ENCODE data around the gene TTC27. TPM values are rescaled to one million over a fixed set of nuclear protein-coding genes. Genes with fewer than 3 reads are reported as not detected.

Gene TTC27
- total RNA-seq, 1 donor from 2014 or later: 12.2 TPM

DNA sequence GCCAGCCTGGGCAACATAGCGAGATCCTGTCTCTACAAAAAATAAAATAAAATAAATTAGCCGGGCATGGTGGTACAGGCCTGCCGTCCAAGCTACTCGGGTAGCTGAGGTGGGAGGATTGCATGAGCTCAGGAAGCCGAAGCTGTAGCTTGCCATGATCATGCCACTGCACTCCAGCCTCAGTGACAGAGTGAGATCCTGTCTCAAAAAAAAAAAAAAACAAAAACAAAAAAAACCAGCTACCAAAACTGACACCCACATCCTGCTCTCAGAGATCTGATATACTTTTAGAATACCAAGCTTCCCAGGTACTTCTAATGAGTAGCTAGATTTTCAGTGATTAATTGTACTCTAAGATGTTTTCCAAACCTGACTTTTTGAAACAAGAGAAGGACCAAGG, 74.0 kb downstream of the TTC27 start:
- peaks cover 18% of the 10 kb centered on the region for H3K36me3 ChIP-seq
- H3K4me3 ChIP-seq: no peak overlapping the region
- no peaks in the 10 kb centered on the region for H3K9me3 ChIP-seq
- no peak overlapping the region for H3K27ac ChIP-seq
- no peaks in the 10 kb centered on the region for H3K27me3 ChIP-seq (ENCODE audit: low read depth)
- DNase-seq (no peak), ATAC-seq (no peak)
- TF ChIP-seq, protein P1, sequence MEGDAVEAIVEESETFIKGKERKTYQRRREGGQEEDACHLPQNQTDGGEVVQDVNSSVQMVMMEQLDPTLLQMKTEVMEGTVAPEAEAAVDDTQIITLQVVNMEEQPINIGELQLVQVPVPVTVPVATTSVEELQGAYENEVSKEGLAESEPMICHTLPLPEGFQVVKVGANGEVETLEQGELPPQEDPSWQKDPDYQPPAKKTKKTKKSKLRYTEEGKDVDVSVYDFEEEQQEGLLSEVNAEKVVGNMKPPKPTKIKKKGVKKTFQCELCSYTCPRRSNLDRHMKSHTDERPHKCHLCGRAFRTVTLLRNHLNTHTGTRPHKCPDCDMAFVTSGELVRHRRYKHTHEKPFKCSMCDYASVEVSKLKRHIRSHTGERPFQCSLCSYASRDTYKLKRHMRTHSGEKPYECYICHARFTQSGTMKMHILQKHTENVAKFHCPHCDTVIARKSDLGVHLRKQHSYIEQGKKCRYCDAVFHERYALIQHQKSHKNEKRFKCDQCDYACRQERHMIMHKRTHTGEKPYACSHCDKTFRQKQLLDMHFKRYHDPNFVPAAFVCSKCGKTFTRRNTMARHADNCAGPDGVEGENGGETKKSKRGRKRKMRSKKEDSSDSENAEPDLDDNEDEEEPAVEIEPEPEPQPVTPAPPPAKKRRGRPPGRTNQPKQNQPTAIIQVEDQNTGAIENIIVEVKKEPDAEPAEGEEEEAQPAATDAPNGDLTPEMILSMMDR (IDR thresholded peaks at IDR 0.05): no peak
- intact Hi-C loops (cut with DNase I): no loop called here
- H3K4me1 ChIP-seq: no peaks in the 10 kb centered on the region

DNA sequence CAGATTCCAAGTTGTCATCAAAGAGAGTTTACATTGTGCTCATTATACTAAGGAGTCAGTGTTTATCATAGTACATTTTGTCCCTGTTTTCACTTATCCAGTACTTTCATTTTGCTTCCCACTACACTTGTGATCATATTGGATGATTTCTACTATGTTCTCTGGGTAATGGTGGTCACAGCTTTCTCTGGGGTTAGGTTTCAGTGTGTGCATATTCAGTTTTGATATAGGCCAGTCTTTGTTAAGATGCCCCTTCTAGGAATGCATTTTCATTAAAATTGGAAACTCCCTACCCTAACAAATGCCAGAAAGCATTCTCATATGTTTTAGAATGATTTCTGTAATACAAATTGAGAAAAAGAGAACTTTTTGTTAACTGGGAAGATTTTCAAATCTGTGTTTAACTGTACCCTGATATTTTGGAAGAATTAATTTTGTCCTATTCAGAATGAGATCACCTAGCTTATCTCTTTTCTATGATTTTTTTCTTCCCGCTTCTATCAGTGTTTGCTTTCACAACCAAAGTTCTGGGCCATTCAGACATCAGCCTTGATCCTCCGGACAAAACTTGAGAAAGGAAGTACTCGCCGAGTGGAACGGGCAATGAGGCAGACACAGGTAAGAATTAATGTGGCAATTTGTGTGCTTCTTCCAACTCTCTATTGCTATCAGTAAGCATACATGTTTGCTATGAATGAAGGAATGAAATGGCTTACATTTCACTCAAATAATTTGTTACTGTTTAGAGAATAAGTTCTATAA, 74.6 kb downstream of the TTC27 start:
- intact Hi-C loops (cut with DNase I): no loop called here
- Histone ChIP-seq H3K27me3 (ENCODE audit: low read depth) (no peaks in the 10 kb centered on the region), H3K27ac (no peak overlapping the region), H3K9me3 (no peaks in the 10 kb centered on the region), H3K36me3 (peaks cover 18% of the 10 kb centered on the region), H3K4me1 (no peaks in the 10 kb centered on the region), H3K4me3 (no peak overlapping the region)
- DNase-seq: no peak
- TF ChIP-seq, protein P1 (IDR thresholded peaks at IDR 0.05): no peak
- no peak for ATAC-seq

DNA sequence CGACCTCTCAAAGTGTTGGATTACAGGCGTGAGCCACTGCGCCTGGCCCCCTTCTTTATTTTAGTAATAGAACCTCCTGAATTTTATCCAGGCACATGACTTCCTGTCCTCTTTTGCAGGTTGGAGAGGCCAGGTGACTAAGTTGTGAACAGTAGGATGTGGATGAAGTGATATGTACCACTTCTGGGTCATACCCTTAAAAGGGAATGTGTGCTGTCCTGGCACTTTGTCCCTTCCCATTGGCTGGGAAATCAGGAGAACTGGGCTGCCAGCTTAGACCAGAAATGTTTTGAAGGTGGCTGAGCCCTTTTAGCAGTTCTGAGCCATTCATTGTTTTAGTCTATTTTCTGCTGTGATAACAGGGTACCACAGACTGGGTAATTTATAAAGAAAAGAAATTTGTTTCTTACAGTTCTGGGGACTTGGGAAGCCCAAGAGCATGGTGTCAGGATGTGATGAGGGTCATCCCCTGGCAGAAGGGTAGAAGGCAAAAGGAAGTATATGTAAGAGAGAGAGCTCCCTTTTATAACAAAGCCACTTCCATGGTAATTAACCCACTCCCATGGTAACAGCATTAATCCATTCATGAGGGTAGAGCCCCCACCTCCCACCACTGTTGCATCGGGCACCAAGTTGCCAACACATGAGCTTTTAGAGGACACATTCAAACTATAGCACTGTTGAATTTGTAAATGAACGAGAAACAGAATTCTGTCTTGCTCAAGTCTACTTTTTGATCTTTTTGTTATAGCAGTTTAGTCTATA, 79.1 kb downstream of the TTC27 start:
- H3K36me3 ChIP-seq: peaks cover 18% of the 10 kb centered on the region
- intact Hi-C loops (cut with DNase I): no loop called here
- H3K4me3 ChIP-seq: no peak overlapping the region
- peaks cover 10% of the 10 kb centered on the region for H3K4me1 ChIP-seq
- no peak overlapping the region for H3K27ac ChIP-seq
- TF ChIP-seq, protein P1 (IDR thresholded peaks at IDR 0.05): no peak
- no peak for DNase-seq
- ATAC-seq: no peak
- no peaks in the 10 kb centered on the region for H3K27me3 ChIP-seq (ENCODE audit: low read depth)
- H3K9me3 ChIP-seq: no peaks in the 10 kb centered on the region

DNA sequence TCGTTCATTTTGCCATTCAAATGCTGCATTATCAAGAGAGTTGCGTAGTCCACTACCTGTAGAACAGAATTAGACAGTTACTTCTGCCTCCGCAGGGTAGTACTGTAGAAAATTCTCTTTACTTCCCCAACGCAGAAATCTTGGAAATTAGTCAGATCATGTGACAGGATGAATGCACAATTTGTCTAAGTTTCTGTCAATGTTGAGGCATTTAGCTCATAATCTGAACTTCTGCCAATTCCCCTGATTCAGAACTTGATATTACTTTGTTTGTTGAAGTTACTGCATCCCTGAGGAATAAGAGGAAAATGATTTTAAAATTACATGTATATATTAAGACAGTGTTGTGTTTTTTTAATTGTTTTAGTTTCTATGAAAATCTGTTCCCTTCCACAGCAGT, 83.4 kb downstream of the TTC27 start:
- ATAC-seq: no peak
- peaks cover 4% of the 10 kb centered on the region for H3K36me3 ChIP-seq
- no peak overlapping the region for H3K27ac ChIP-seq
- intact Hi-C loops (cut with DNase I): no loop called here
- H3K4me1 ChIP-seq: peaks cover 11% of the 10 kb centered on the region
- no peak for DNase-seq
- no peaks in the 10 kb centered on the region for H3K27me3 ChIP-seq (ENCODE audit: low read depth)
- no peak overlapping the region for H3K4me3 ChIP-seq
- no peaks in the 10 kb centered on the region for H3K9me3 ChIP-seq
- TF ChIP-seq, protein P1 (IDR thresholded peaks at IDR 0.05): no peak

DNA sequence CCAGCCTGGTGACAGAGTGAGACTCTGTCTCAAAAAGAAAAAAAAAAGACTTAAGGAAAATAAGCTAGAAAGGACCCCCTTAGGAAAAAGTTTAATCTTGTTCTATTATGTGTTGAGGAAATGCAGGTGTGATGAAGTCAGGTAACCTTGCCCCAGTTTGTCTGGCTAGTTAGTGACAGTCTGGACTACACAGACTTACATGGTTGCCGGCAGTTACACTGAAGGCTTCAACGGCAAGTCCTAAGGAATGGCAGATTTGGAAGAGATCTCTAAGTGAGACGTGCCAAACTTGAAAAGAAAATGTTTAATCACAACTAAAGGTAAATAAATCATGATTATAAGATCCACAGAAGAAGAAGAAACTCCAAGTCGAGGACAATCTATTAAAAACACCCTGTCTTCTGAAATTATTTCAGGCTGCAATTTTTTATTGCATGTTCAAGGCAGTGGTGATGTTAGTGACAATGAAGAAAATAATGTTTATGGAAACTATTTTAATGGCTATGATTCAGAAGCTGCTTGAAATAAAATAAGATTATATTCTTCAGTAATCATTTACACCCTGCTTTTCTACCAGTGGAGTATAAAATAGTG, 84.2 kb downstream of the TTC27 start:
- intact Hi-C loops (cut with DNase I): no loop called here
- TF ChIP-seq, protein P1 (IDR thresholded peaks at IDR 0.05): no peak
- ATAC-seq (no peak), DNase-seq (no peak)
- H3K4me3 ChIP-seq: no peak overlapping the region
- H3K27me3 ChIP-seq (ENCODE audit: low read depth): no peaks in the 10 kb centered on the region
- H3K36me3 ChIP-seq: no peaks in the 10 kb centered on the region
- H3K27ac ChIP-seq: no peak overlapping the region
- H3K4me1 ChIP-seq: peaks cover 11% of the 10 kb centered on the region
- no peaks in the 10 kb centered on the region for H3K9me3 ChIP-seq
